H1 (cell line): Measurements from ENCODE around the gene RIMS1. TPM values are rescaled to one million over a fixed set of nuclear protein-coding genes. Genes with fewer than 3 reads are reported as not detected.

Experiments
- CTCF ChIA-PET: fragments of 300-600 bp; sonication (Branson Sonifier 250); formaldehyde crosslinking; loops from one replicate; lab custom pipeline; 2021; ENCODE audit not compliant: partially characterized antibody; lab: Charles Lee
- POLR2A ChIA-PET: fragments of 300-600 bp; sonication (Branson Sonifier 250); formaldehyde crosslinking; loops from one replicate; lab custom pipeline; 2021; ENCODE audit warnings: inconsistent platforms; ENCODE audit not compliant: partially characterized antibody; lab: Charles Lee
- DNase-seq, 2 experiments: peaks; one replicate each; pipeline versions ENCODE4 v3.0.0 to v3.0.0-alpha.2; 2010 to 2022; ENCODE audit warnings: low spot score in 2 of 2, low read depth in 1 of 2, mixed read lengths in 1 of 2
- FAIRE-seq: peaks from 2 replicates; lab custom pipeline; 2011; peaks lifted over from hg19 to GRCh38; lab: Jason Lieb, UNC
- H2AFZ ChIP-seq: 2 replicates; pipeline ENCODE4 v1.8.1; 2012; ENCODE audit warnings: low read length, inconsistent platforms
- H2AK5ac ChIP-seq: 2 replicates; pipeline ENCODE4 v1.6.1; 2013; ENCODE audit warnings: low read depth, low read length
- H2BK120ac ChIP-seq: replicated peaks from 2 replicates; pipeline ENCODE3; 2013; ENCODE audit warnings: low read depth, low read length, inconsistent platforms
- H2BK12ac ChIP-seq: 2 replicates; pipeline ENCODE4 v1.6.1; 2013; ENCODE audit warnings: low read depth, low read length
- H2BK15ac ChIP-seq: 2 replicates; pipeline ENCODE4 v1.6.1; 2013; ENCODE audit warnings: low read length
- H2BK20ac ChIP-seq: 2 replicates; pipeline ENCODE4 v1.6.1; 2013; ENCODE audit warnings: low read length
- H2BK5ac ChIP-seq: 2 replicates; pipeline ENCODE4 v1.6.1; 2013; ENCODE audit warnings: low read depth, low read length
- H3K14ac ChIP-seq: 2 replicates; pipeline ENCODE4 v1.6.1; 2013; ENCODE audit warnings: inconsistent platforms; ENCODE audit not compliant: insufficient read length
- H3K18ac ChIP-seq: 2 replicates; pipeline ENCODE4 v1.6.1; 2013; ENCODE audit warnings: low read length; ENCODE audit errors: extremely low read depth
- H3K23ac ChIP-seq: 2 replicates; pipeline ENCODE4 v1.6.1; 2013; ENCODE audit warnings: inconsistent platforms; ENCODE audit not compliant: insufficient read length
- H3K23me2 ChIP-seq: 2 replicates; pipeline ENCODE4 v1.6.1; 2013; ENCODE audit warnings: low read depth, low read length
- H3K27ac ChIP-seq: 2 replicates; pipeline ENCODE4 v1.6.1; 2011; ENCODE audit warnings: low read depth, low read length, inconsistent platforms
- H3K27me3 ChIP-seq, 4 experiments: replicated peaks in 1 of 4; 1 replicate in 1 of 4; 2 replicates in 3 of 4; pipeline versions ENCODE4 v1.6.1 to v1.8.1; 2011 to 2013; ENCODE audit warnings: low read length in 3 of 4, mild to moderate bottlenecking in 3 of 4, inconsistent platforms in 2 of 4, mixed read lengths in 2 of 4, moderate library complexity in 1 of 4; ENCODE audit not compliant: control insufficient read depth in 3 of 4, insufficient read depth in 3 of 4; ENCODE audit errors: extremely low read depth in 1 of 4
- H3K36me3 ChIP-seq, 4 experiments: 2 replicates each; pipeline versions ENCODE4 v1.6.1 to v1.8.1; 2011 to 2013; ENCODE audit warnings: mild to moderate bottlenecking in 4 of 4, low read length in 3 of 4, moderate library complexity in 2 of 4, control low read depth in 1 of 4, inconsistent platforms in 1 of 4; ENCODE audit not compliant: insufficient read depth in 4 of 4, control insufficient read depth in 2 of 4
- H3K4ac ChIP-seq: replicated peaks from 2 replicates; pipeline ENCODE3; 2013; ENCODE audit warnings: low read length, low read depth, mixed read lengths, inconsistent platforms; ENCODE audit not compliant: insufficient read length
- H3K4me1 ChIP-seq, 4 experiments: replicated peaks in 1 of 4; 1 replicate in 1 of 4; 2 replicates in 3 of 4; pipeline versions ENCODE4 v1.6.1 to v1.8.1; 2011 to 2013; ENCODE audit warnings: low read length in 3 of 4, inconsistent platforms in 2 of 4, mixed read lengths in 1 of 4; ENCODE audit not compliant: insufficient read depth in 4 of 4, control insufficient read depth in 3 of 4
- H3K4me2 ChIP-seq, 2 experiments: 2 replicates each; pipeline versions ENCODE4 v1.6.1 to v1.8.1; 2011 to 2013; ENCODE audit warnings: low read depth in 2 of 2, low read length in 2 of 2, control low read depth in 1 of 2, inconsistent platforms in 1 of 2, mild to moderate bottlenecking in 1 of 2; ENCODE audit not compliant: insufficient read depth in 1 of 2
- H3K4me3 ChIP-seq, 4 experiments: fragments of 200-600, 300-600 bp in 1 of 4; sonication (generic), shearing (Covaris generic), sonication (Bioruptor Twin) in 1 of 4; 2 replicates each; pipeline versions ENCODE4 v1.5.1 to v1.8.1; 2011 to 2016; ENCODE audit warnings: low read length in 4 of 4, low read depth in 3 of 4, control low read depth in 2 of 4, inconsistent platforms in 2 of 4, mild to moderate bottlenecking in 2 of 4, mixed read lengths in 1 of 4, moderate library complexity in 1 of 4; ENCODE audit not compliant: insufficient read depth in 2 of 4; ENCODE audit errors: extremely low read depth in 1 of 4
- H3K56ac ChIP-seq: replicated peaks from 2 replicates; pipeline ENCODE3; 2013; ENCODE audit warnings: low read depth, mild to moderate bottlenecking, mixed read lengths, low read length, inconsistent platforms; ENCODE audit not compliant: insufficient read length
- H3K79me1 ChIP-seq: 2 replicates; pipeline ENCODE4 v1.6.1; 2013; ENCODE audit warnings: low read depth, low read length, control low read depth
- H3K79me2 ChIP-seq, 2 experiments: 2 replicates each; pipeline versions ENCODE4 v1.6.1 to v1.8.1; 2012 to 2013; ENCODE audit warnings: low read length in 2 of 2, mild to moderate bottlenecking in 2 of 2, inconsistent platforms in 1 of 2; ENCODE audit not compliant: insufficient read depth in 2 of 2, control insufficient read depth in 1 of 2
- H3K9ac ChIP-seq, 4 experiments: replicated peaks in 1 of 4; 1 replicate in 1 of 4; 2 replicates in 3 of 4; pipeline versions ENCODE4 v1.6.1 to v1.8.1; 2011 to 2013; ENCODE audit warnings: low read depth in 3 of 4, low read length in 3 of 4, control low read depth in 2 of 4, mild to moderate bottlenecking in 2 of 4, moderate library complexity in 2 of 4, inconsistent platforms in 1 of 4; ENCODE audit errors: extremely low read depth in 1 of 4
- H3K9me3 ChIP-seq, 2 experiments: 2 replicates each; pipeline versions ENCODE4 v1.6.1 to v1.8.1; 2012 to 2013; ENCODE audit warnings: mild to moderate bottlenecking in 2 of 2, moderate library complexity in 2 of 2, control low read depth in 1 of 2, inconsistent platforms in 1 of 2, low read depth in 1 of 2, low read length in 1 of 2, mixed read lengths in 1 of 2; ENCODE audit not compliant: insufficient read depth in 2 of 2
- H4K20me1 ChIP-seq, 2 experiments: replicated peaks in 1 of 2; 2 replicates each; pipeline versions ENCODE3 to v1.8.1; 2011 to 2013; ENCODE audit warnings: inconsistent platforms in 2 of 2, low read length in 2 of 2, mild to moderate bottlenecking in 1 of 2; ENCODE audit not compliant: insufficient read depth in 2 of 2, control insufficient read depth in 1 of 2
- H4K5ac ChIP-seq: 2 replicates; pipeline ENCODE4 v1.6.1; 2013; ENCODE audit warnings: low read length, low read depth, mixed read lengths, inconsistent platforms; ENCODE audit not compliant: insufficient read length
- H4K8ac ChIP-seq: 2 replicates; pipeline ENCODE4 v1.8.0; 2013; ENCODE audit warnings: mild to moderate bottlenecking, moderate library complexity, low read length, inconsistent platforms; ENCODE audit not compliant: insufficient read depth; ENCODE audit errors: extremely low read depth
- H4K91ac ChIP-seq: replicated peaks from 2 replicates; pipeline ENCODE3; 2013; ENCODE audit warnings: low read length, mixed read lengths, inconsistent platforms; ENCODE audit not compliant: insufficient read length
- ASH2L ChIP-seq: fragments of 200-600, 300-600 bp; sonication (generic); IDR thresholded peaks from one replicate; pipeline ENCODE4 v1.7.1; 2017; ENCODE audit warnings: low read length
- BRCA1 ChIP-seq: IDR thresholded peaks from 2 replicates; pipeline ENCODE4 v1.6.1; 2012; ENCODE audit warnings: low read depth, low read length, improper control_type of control experiment
- EP300 ChIP-seq, 2 experiments: IDR thresholded peaks; 1 replicate in 1 of 2; 2 replicates in 1 of 2; pipeline ENCODE4 v1.6.1; 2011 to 2012; ENCODE audit warnings: low read depth in 2 of 2, low read length in 2 of 2, mild to moderate bottlenecking in 2 of 2, borderline replicate concordance in 1 of 2, inconsistent platforms in 1 of 2, moderate library complexity in 1 of 2
- HDAC6 ChIP-seq: IDR thresholded peaks from one replicate; pipeline ENCODE4 v1.7.1; 2012; ENCODE audit warnings: low read depth, mild to moderate bottlenecking, inconsistent platforms, low read length, moderate library complexity
- JUND ChIP-seq: IDR thresholded peaks from 2 replicates; pipeline ENCODE4 v1.6.1; 2011; ENCODE audit warnings: mild to moderate bottlenecking, improper control_type of control experiment, low read length
- SIRT6 ChIP-seq: IDR thresholded peaks from one replicate; pipeline ENCODE4 v1.7.1; 2012; ENCODE audit warnings: low read length, inconsistent platforms
- SP2 ChIP-seq: IDR thresholded peaks from 2 replicates; pipeline ENCODE4 v1.6.1; 2012; ENCODE audit warnings: mild to moderate bottlenecking, low read length, inconsistent platforms
- SRF ChIP-seq: IDR thresholded peaks from 2 replicates; pipeline ENCODE4 v1.6.1; 2011; ENCODE audit warnings: mild to moderate bottlenecking, low read depth, low read length, moderate library complexity
- USF2 ChIP-seq: IDR thresholded peaks from 2 replicates; pipeline ENCODE4 v1.6.1; 2011; ENCODE audit warnings: low read length, improper control_type of control experiment
- WGBS, 2 experiments: shearing (Covaris generic) in 1 of 2; methylation state at CpG; one replicate each; pipeline versions ENCODE4 v1.1.6 to v1.1.7; 2013 to 2015; ENCODE audit warnings: low lambda C conversion rate in 2 of 2, mixed read lengths in 2 of 2, inconsistent platforms in 1 of 2, low coverage in 1 of 2, missing lambda C conversion rate in 1 of 2; ENCODE audit not compliant: insufficient replicate concordance in 2 of 2, insufficient coverage in 1 of 2, insufficient read length in 1 of 2; ENCODE audit errors: extremely low coverage in 1 of 2, missing lambda C conversion rate in 1 of 2; 5-methylcytosine and 5-hydroxymethylcytosine counted together
- polyA plus RNA-seq, 7 experiments: library from polyadenylated mRNA; depleted of rRNA in 3 of 7; stranded (reverse) in 5 of 7; unstranded in 2 of 7; fragments of >200 nt in 5 of 7; fragments of 200-250 nt in 2 of 7; gene quantifications; 1 replicate in 5 of 7; 2 replicates in 1 of 7; 4 replicates in 1 of 7; pipeline versions ENCODE4 v1.2.1 to v1.2.3, GENCODE V29; 2011 to 2013; ENCODE audit warnings: missing spikeins in 2 of 7, mixed read lengths in 2 of 7
- total RNA-seq: library from RNA; stranded (reverse); fragmentation: NEBNext Ultra II Directional; extraction: Animal tissue kit (Norgen Biotek cat#: 25700); gene quantifications from 2 replicates; pipeline ENCODE4 v1.2.1, GENCODE V29; 2021

The RIMS1 gene
- total and polyA plus RNA-seq, 2 of the 8 experiments (the other 6 are each of a cell fraction or from before 2014, with no cell fraction given): 0.63 to 2.3 TPM

- Histone ChIP-seq H3K79me1 (no peaks in the 10 kb centered on the region), H3K36me3 (no peaks in the 10 kb centered on the region), H3K4me2 (no peak overlapping the region), H4K5ac (no peak overlapping the region), H2BK12ac (no peak overlapping the region), H3K27ac (no peak overlapping the region), H3K9ac (no peak overlapping the region), H3K23me2 (no peaks in the 10 kb centered on the region), H3K18ac (no peak overlapping the region), H3K27me3 (no peaks in the 10 kb centered on the region), H3K9me3 (no peaks in the 10 kb centered on the region), H4K91ac (no peak overlapping the region), H3K4me3 (no peak overlapping the region), H3K79me2 (no peaks in the 10 kb centered on the region), H2BK5ac (no peak overlapping the region), H4K20me1 (no peaks in the 10 kb centered on the region), H2BK15ac (no peak overlapping the region), H3K4me1 (no peaks in the 10 kb centered on the region), H3K56ac (no peak overlapping the region), H2AFZ (no peak overlapping the region), H2AK5ac (no peak overlapping the region), H4K8ac (no peak overlapping the region), H2BK120ac (no peak overlapping the region), H3K14ac (no peak overlapping the region), H2BK20ac (no peak overlapping the region), H3K4ac (no peak overlapping the region), H3K23ac (no peak overlapping the region)
- TF ChIP-seq SIRT6: no peak
- no peak for TF ChIP-seq EP300 (IDR thresholded peaks at IDR 0.05; ENCODE audit: borderline replicate concordance in 1 of 2, low read depth in 2 of 2, low read length in 2 of 2)
- no peak for TF ChIP-seq SP2
- TF ChIP-seq HDAC6: no peak
- no peak for TF ChIP-seq SRF
- no peak for TF ChIP-seq ASH2L
- no peak for TF ChIP-seq USF2
- no peak for TF ChIP-seq BRCA1
- TF ChIP-seq JUND: no peak
- ChIA-PET CTCF (interaction anchor here (1.0 kb wide), 1 partner anchor 28 kb away, joined by 3 read pairs; no protein-coding TSS in a partner anchor), POLR2A (no interaction called here)
- WGBS, 2 experiments: 89% methylated on average over 1 of the region's 1 CpG; no CpG with 5 or more reads in 1 of the 2 experiments
- no peak for DNase-seq
- no peak for FAIRE-seq
Observed at GRCh38 chr6:72328775-72329174, 442.4 kb downstream of the RIMS1 start.
